KMS-11 (cell line): ENCODE results near the gene CDK5RAP2.

Experiments used
- H2AFZ ChIP-seq: fragments of 200-600 bp; sonication (generic); 2 replicates; pipeline ENCODE4 v1.6.1; 2016; ENCODE audit warnings: antibody characterized with exemption, mixed run types, low read depth
- H3K27ac ChIP-seq: fragments of 200-600 bp; sonication (generic); 2 replicates; pipeline ENCODE4 v1.6.1; 2016; ENCODE audit warnings: mild to moderate bottlenecking, mixed run types
- H3K27me3 ChIP-seq: fragments of 200-600 bp; sonication (generic); 2 replicates; pipeline ENCODE4 v1.6.1; 2017; ENCODE audit warnings: mild to moderate bottlenecking, low read depth, mixed run types, moderate library complexity; ENCODE audit not compliant: insufficient read depth
- H3K36me3 ChIP-seq: fragments of 200-600 bp; sonication (generic); 2 replicates; pipeline ENCODE4 v1.6.1; 2017; ENCODE audit warnings: mild to moderate bottlenecking, mixed run types; ENCODE audit not compliant: insufficient read depth
- H3K4me1 ChIP-seq: fragments of 200-600 bp; sonication (generic); 2 replicates; pipeline ENCODE4 v1.6.1; 2016; ENCODE audit warnings: mild to moderate bottlenecking, low read depth, mixed run types; ENCODE audit not compliant: poor library complexity, severe bottlenecking
- H3K4me2 ChIP-seq: fragments of 200-600 bp; sonication (generic); 2 replicates; pipeline ENCODE4 v1.7.0; 2016; ENCODE audit warnings: mild to moderate bottlenecking, mixed run types
- H3K4me3 ChIP-seq: fragments of 200-600 bp; sonication (generic); IDR thresholded peaks from 2 replicates; pipeline ENCODE4 v1.6.1; 2017; ENCODE audit warnings: low read depth, low read length, mixed read lengths; ENCODE audit not compliant: insufficient read depth
- H3K79me2 ChIP-seq: fragments of 200-600 bp; sonication (generic); 2 replicates; pipeline ENCODE4 v1.6.1; 2016; ENCODE audit warnings: low read depth, mixed run types; ENCODE audit not compliant: insufficient read depth
- H3K9ac ChIP-seq: fragments of 200-600 bp; sonication (generic); 2 replicates; pipeline ENCODE4 v1.6.1; 2016; ENCODE audit warnings: mild to moderate bottlenecking, mixed run types
- H4K20me1 ChIP-seq: fragments of 200-600 bp; sonication (generic); 2 replicates; pipeline ENCODE4 v1.6.1; 2016; ENCODE audit warnings: mild to moderate bottlenecking, mixed run types; ENCODE audit not compliant: insufficient read depth
- CTCF ChIP-seq: fragments of 200-600 bp; sonication (generic); conservative IDR thresholded peaks from 2 replicates; pipeline ENCODE4 v1.6.1; 2017; ENCODE audit warnings: low read depth, mild to moderate bottlenecking, antibody characterized with exemption, low read length, moderate library complexity, mixed read lengths

Gene CDK5RAP2

DNA sequence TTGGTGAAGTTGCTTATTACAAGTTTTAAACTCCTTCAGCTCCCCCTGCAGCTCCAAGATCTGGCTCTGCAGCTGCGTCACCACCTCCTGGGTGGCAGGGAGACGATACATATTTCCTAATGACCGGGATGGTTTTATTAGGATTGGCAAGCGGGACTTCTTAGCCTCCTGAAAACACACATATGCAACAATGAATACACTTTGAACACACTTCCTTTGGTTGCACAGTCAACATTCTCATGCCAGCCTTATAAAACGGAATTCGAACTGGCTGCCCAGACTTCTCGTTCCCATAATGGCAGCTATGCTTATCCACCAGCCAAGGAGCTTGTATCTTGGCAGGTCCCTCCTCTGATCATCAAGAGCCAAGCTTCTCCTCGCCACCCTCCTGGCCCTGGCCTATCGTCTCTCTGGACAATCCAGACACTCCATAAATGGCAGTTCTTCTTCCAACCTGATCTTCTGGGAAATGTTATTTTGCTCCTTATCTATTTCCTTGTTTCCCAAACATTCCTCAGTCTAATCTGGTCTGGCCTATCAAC, 131.9 kb downstream of the CDK5RAP2 start:
- TF ChIP-seq CTCF = no peak
- Histone ChIP-seq H3K27me3 (no peaks in the 10 kb centered on the region), H4K20me1 (no peaks in the 10 kb centered on the region), H3K79me2 (no peaks in the 10 kb centered on the region), H2AFZ (no peak overlapping the region), H3K36me3 (peaks cover 4% of the 10 kb centered on the region; the same call in 1 of the 2 replicates), H3K9ac (no peak overlapping the region), H3K4me2 (no peak overlapping the region), H3K4me1 (peaks cover 9% of the 10 kb centered on the region), H3K4me3 (no peak overlapping the region), H3K27ac (no peak overlapping the region)

GRCh38 chr9:120446671-120447070, 133.3 kb downstream of the CDK5RAP2 start:
- H4K20me1 ChIP-seq = no peaks in the 10 kb centered on the region
- no peak overlapping the region for H3K4me2 ChIP-seq
- H3K4me3 ChIP-seq = no peak overlapping the region
- no peaks in the 10 kb centered on the region for H3K79me2 ChIP-seq
- no peak overlapping the region for H2AFZ ChIP-seq
- no peak for TF ChIP-seq CTCF
- H3K9ac ChIP-seq = no peak overlapping the region
- H3K36me3 ChIP-seq = peaks cover 4% of the 10 kb centered on the region; the same call in 1 of the 2 replicates
- H3K27me3 ChIP-seq = no peaks in the 10 kb centered on the region
- H3K27ac ChIP-seq = no peak overlapping the region
- peaks cover 9% of the 10 kb centered on the region for H3K4me1 ChIP-seq

DNA sequence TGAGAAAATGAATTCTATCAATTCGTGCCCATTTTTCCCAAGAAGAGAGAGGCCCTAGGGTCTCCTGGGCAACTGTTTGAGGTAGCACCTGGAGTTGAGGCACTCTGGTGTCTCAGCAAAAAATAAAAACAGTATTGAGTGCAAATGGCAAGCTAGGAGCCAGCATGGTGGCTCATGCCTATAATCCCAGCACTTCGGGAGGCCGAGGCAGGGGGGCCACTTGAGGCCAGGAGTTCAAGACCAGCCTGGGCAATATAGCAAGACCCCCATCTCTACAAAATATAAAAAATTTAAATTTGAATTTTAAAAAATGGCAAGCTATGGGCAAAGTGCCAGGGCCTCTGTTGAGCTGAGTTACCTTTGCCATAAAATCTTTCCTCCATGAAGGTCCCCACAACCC, 136.0 kb downstream of the CDK5RAP2 start:
- H3K4me2 ChIP-seq = no peak overlapping the region
- H3K27me3 ChIP-seq = no peaks in the 10 kb centered on the region
- peaks cover 9% of the 10 kb centered on the region for H3K4me1 ChIP-seq
- no peaks in the 10 kb centered on the region; the same call in 1 of the 2 replicates for H3K36me3 ChIP-seq
- TF ChIP-seq CTCF = no peak
- H4K20me1 ChIP-seq = no peaks in the 10 kb centered on the region
- H3K9ac ChIP-seq = no peak overlapping the region
- no peak overlapping the region for H3K27ac ChIP-seq
- no peak overlapping the region for H2AFZ ChIP-seq
- no peaks in the 10 kb centered on the region for H3K79me2 ChIP-seq
- H3K4me3 ChIP-seq = no peak overlapping the region

DNA sequence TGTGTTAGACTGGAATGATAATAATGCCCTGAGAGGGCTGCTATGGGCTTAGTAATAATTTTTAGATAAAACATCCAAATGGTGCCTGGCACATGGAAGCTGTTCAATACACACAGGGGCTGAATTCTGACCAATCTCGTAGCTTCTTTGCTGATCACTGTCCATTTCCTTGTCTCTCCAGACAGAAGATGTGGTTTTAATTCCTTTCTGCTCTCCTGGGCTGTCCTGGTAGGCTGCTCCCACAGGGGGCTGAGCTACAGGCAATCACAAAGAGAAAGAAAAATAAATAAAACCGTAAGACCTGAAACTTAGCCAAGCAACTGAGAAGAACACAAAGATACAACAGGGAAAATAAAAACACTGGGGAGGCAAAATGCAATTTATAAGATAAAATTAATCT, 136.5 kb downstream of the CDK5RAP2 start:
- peaks cover 9% of the 10 kb centered on the region for H3K4me1 ChIP-seq
- H3K27ac ChIP-seq = no peak overlapping the region
- no peaks in the 10 kb centered on the region; the same call in 1 of the 2 replicates for H3K36me3 ChIP-seq
- H3K4me3 ChIP-seq = no peak overlapping the region
- no peak overlapping the region for H3K9ac ChIP-seq
- H3K27me3 ChIP-seq = no peaks in the 10 kb centered on the region
- H2AFZ ChIP-seq = no peak overlapping the region
- no peak overlapping the region for H3K4me2 ChIP-seq
- H4K20me1 ChIP-seq = no peaks in the 10 kb centered on the region
- TF ChIP-seq CTCF = no peak
- H3K79me2 ChIP-seq = no peaks in the 10 kb centered on the region
